ENCODE results near the gene HIVEP3.

GRCh38 chr1:41720861-41721410, 197.8 kb downstream of the HIVEP3 start:
- no peak for TF ChIP-seq CTCF (IDR thresholded peaks at IDR 0.05)
- no peak for TF ChIP-seq POLR2A (IDR thresholded peaks at IDR 0.05)
